GM12892 (cell line): ENCODE measurements around the gene VAPA.

ENCODE experiments used
- POLR2A ChIP-seq: IDR thresholded peaks from 2 replicates; pipeline ENCODE4 v1.6.1; 2011; ENCODE audit warnings: low read depth, low read length, control low read depth
- POLR2AphosphoS5 ChIP-seq: IDR thresholded peaks from 2 replicates; pipeline ENCODE4 v1.6.1; 2011; ENCODE audit warnings: low read depth, low read length, control low read depth
- TAF1 ChIP-seq: IDR thresholded peaks from 2 replicates; pipeline ENCODE4 v1.6.1; 2011; ENCODE audit warnings: low read depth, mild to moderate bottlenecking, control low read depth, low read length, borderline replicate concordance

- TF ChIP-seq POLR2AphosphoS5 (no peak), TAF1 (no peak), POLR2A (no peak)
These were observed 89.5 kb downstream of the VAPA start for GRCh38 chr18:10003281-10003680.
